Spleen (tissue), 7 donors: ENCODE measurements around the gene ZNF132.

Experiments
- CTCF ChIP-seq, 11 experiments: fragments of 200-600 bp in 7 of 11; fragments of 450-650 bp in 4 of 11; sonication (generic) in 4 of 11; IDR thresholded peaks in 8 of 11; conservative IDR thresholded peaks in 3 of 11; 1 replicate in 7 of 11; 2 replicates in 4 of 11; pipeline versions ENCODE4 v1.4.0 to v1.8.0; 2016 to 2021; ENCODE audit warnings: antibody characterized with exemption in 11 of 11, inconsistent platforms in 4 of 11, mild to moderate bottlenecking in 1 of 11
- POLR2A ChIP-seq, 3 donors: fragments of 450-650 bp; IDR thresholded peaks; one replicate each; pipeline ENCODE4 v1.5.1; 2017; ENCODE audit warnings: antibody characterized with exemption in 3 of 3, mild to moderate bottlenecking in 1 of 3
- POLR2AphosphoS5 ChIP-seq, 3 donors: sonication (generic); formaldehyde crosslinking; IDR thresholded peaks; one replicate each; pipeline ENCODE4 v1.5.1; 2017; ENCODE audit warnings: antibody characterized with exemption in 3 of 3
- donor health status: DM: no; HTN: no; CAD: no; lungs with moderate emphysema.
- donor health status: DM: no; HTN: no; CAD: no.
- donor health status: DM: no; HTN: no; CAD: no.

GRCh38 chr19:58387338-58388174, 52.4 kb downstream of the ZNF132 start:
- no peak for TF ChIP-seq CTCF (IDR thresholded peaks at IDR 0.05 in 8 of 11, conservative IDR thresholded peaks at IDR 0.05 in 3 of 11)
- TF ChIP-seq POLR2A (IDR thresholded peaks at IDR 0.05): no peak
- no peak for TF ChIP-seq POLR2AphosphoS5 (IDR thresholded peaks at IDR 0.05)
